Kidney tubule cell (primary cell): ENCODE results near the gene TOM1L1.

Experiments
- DNase-seq: peaks from one replicate; pipeline ENCODE4 v3.0.0-alpha.2; 2018; ENCODE audit warnings: low spot score

TOM1L1 gene

GRCh38 chr17:54992797-54993639 lies 92.4 kb downstream of the TOM1L1 start:
- DNase-seq: peak; percentile 72

- DNase-seq: no peak
These were observed 95.8 kb downstream of the TOM1L1 start for GRCh38 chr17:54996441-54996840.

GRCh38 chr17:55002458-55002857 lies 101.8 kb downstream of the TOM1L1 start:
- no peak for DNase-seq

DNA sequence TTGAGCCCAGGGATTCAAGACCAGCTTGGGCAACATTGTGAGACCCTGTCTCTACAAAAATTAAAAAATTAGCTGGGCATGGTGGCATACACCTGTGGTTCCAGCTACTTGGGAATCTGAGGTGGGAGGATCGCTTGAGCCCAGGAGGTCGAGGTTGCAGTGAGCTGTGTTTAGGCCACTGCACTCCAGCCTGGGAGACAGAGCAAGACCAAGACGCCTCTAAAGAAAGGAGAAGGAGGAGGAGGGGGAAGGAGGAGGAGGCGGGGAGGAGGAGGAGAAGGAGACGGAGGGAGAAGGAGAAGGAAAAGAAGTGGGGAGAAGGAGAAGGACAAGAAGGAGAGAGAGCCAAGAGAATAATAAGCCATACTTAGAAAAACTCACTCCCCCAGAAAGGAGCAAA lies 103.8 kb downstream of the TOM1L1 start:
- no peak for DNase-seq

DNA sequence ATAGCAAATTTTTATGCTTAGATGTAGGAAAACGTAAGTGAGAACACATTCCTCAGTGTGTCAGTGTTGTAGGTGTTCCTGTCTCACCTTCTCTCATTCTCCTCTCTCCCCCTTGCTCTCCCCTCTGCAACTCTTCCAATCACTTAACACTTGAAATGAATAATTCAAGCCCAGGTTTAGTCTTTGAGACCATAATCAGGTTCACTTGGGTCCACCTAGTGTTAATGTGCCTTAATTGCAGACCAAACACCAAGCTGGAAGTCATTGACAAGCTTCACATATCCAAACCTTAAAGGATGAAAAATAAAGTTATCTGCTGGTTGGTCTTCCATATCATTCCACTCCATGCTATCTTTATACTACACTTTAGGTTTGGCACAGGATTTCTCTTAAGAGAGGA lies 104.9 kb downstream of the TOM1L1 start:
- DNase-seq: peak; percentile 26
